Mesenteric fat pad (tissue), 1 donor: ENCODE results near the gene PDE6D. TPM values are rescaled to one million over a fixed set of nuclear protein-coding genes. Genes with fewer than 3 reads are reported as not detected.
"Not testable (repeated sequence)": the region's sequence is repeated elsewhere in the genome, so short reads cannot be mapped to it uniquely, and the experiment has no call there.

ENCODE experiments used
- DNase-seq: peaks from one replicate; pipeline ENCODE4 v3.0.0-alpha.2; 2020; ENCODE audit warnings: low spot score
- total RNA-seq: library from RNA; stranded (reverse); fragmentation: NEBNext Ultra II Directional; extraction: Animal tissue kit (Norgen Biotek cat#: 25700); gene quantifications from one replicate; pipeline ENCODE4 v1.2.1, GENCODE V29; 2021
- donor health status: DM: yes; HTN: yes; CAD: no.

The PDE6D gene
- total RNA-seq, 1 donor from 2014 or later: 21.8 TPM

- no peak for DNase-seq
These were observed 766 bp downstream of the PDE6D start for GRCh38 chr2:231780123-231780908.

- no peak for DNase-seq
These were observed 11.6 kb downstream of the PDE6D start for GRCh38 chr2:231769170-231770136.

- DNase-seq: no peak
These were observed 15.6 kb downstream of the PDE6D start for GRCh38 chr2:231765496-231765929.

- no peak for DNase-seq
These were observed 16.3 kb downstream of the PDE6D start for GRCh38 chr2:231764760-231765159.

- no peak for DNase-seq
These were observed 17.0 kb downstream of the PDE6D start for GRCh38 chr2:231764124-231764523.

- no peak for DNase-seq
These were observed 19.3 kb downstream of the PDE6D start for GRCh38 chr2:231761735-231762134.

GRCh38 chr2:231752061-231752460 is 29.0 kb downstream of the PDE6D start:
- DNase-seq: no peak

- no peak for DNase-seq
These were observed 29.9 kb downstream of the PDE6D start for GRCh38 chr2:231751042-231751815.

GRCh38 chr2:231749016-231749415 is 32.1 kb downstream of the PDE6D start:
- not testable (repeated sequence) for DNase-seq

GRCh38 chr2:231748153-231748896 is 32.8 kb downstream of the PDE6D start:
- DNase-seq: not testable (repeated sequence)

GRCh38 chr2:231745303-231746038 is 35.6 kb downstream of the PDE6D start:
- DNase-seq: no peak

- no peak for DNase-seq
These were observed 37.5 kb downstream of the PDE6D start for GRCh38 chr2:231743376-231744116.

GRCh38 chr2:231737761-231738160 is 43.3 kb downstream of the PDE6D start:
- DNase-seq: no peak

GRCh38 chr2:231732604-231733003 is 48.5 kb downstream of the PDE6D start:
- no peak for DNase-seq

GRCh38 chr2:231727621-231728020 is 53.5 kb downstream of the PDE6D start:
- DNase-seq: peak; percentile 12

GRCh38 chr2:231726276-231726675 is 54.8 kb downstream of the PDE6D start:
- peak; percentile 74 for DNase-seq

- no peak for DNase-seq
These were observed 55.6 kb downstream of the PDE6D start for GRCh38 chr2:231725476-231725875.

- no peak for DNase-seq
These were observed 58.3 kb downstream of the PDE6D start for GRCh38 chr2:231722721-231723307.
